SU-DHL-6 (cell line): ENCODE results near the gene UBTFL1.

Experiments used
- EZH2phosphoT487 ChIP-seq: fragments of 200-600 bp; sonication (generic), shearing (Covaris generic); conservative IDR thresholded peaks from 2 replicates; pipeline ENCODE4 v1.6.1; 2018; ENCODE audit warnings: mild to moderate bottlenecking, antibody characterized with exemption, low read length, moderate library complexity, mixed read lengths
- TF ChIP-seq, protein P1 (sequence below): fragments of 200-600 bp; sonication (generic); IDR thresholded peaks from one replicate; pipeline ENCODE4 v1.5.1; 2017; ENCODE audit warnings: antibody characterized with exemption, mild to moderate bottlenecking, low read length, moderate library complexity; ENCODE audit not compliant: insufficient read depth, poor library complexity, severe bottlenecking

DNA sequence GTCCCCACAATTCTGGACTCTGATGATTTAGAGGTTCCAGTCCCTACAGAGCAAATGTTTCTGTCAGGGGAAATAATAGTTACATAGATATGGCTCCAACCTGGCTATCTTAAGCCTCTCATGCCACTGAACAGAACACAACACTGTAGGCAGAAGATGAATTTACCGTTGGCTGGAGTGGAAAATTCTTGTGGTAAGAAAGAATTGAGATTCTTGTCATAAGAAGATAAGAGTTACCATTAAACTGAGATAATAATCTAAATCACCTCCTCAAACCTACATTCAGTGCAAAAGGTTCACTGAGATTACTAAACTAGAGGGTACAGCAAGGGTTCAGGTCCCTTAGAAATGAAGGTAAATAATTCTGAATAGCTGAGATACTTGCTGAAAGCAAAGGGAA is 38.6 kb downstream of the UBTFL1 start:
- TF ChIP-seq, protein P1, sequence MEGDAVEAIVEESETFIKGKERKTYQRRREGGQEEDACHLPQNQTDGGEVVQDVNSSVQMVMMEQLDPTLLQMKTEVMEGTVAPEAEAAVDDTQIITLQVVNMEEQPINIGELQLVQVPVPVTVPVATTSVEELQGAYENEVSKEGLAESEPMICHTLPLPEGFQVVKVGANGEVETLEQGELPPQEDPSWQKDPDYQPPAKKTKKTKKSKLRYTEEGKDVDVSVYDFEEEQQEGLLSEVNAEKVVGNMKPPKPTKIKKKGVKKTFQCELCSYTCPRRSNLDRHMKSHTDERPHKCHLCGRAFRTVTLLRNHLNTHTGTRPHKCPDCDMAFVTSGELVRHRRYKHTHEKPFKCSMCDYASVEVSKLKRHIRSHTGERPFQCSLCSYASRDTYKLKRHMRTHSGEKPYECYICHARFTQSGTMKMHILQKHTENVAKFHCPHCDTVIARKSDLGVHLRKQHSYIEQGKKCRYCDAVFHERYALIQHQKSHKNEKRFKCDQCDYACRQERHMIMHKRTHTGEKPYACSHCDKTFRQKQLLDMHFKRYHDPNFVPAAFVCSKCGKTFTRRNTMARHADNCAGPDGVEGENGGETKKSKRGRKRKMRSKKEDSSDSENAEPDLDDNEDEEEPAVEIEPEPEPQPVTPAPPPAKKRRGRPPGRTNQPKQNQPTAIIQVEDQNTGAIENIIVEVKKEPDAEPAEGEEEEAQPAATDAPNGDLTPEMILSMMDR, result no peak
- no peak for TF ChIP-seq EZH2phosphoT487
